GM18519 (cell line): ENCODE data around the gene CCDC18.
"Not testable (repeated sequence)": the region's sequence is repeated elsewhere in the genome, so short reads cannot be mapped to it uniquely, and the experiment has no call there.

Source experiments
- ATAC-seq: cut with Tn5 transposase; IDR thresholded peaks from one replicate; pipeline ENCODE4 v1.9.1; 2021; ENCODE audit warnings: mild to moderate bottlenecking, moderate library complexity; ENCODE audit not compliant: unreplicated experiment, low FRiP score

Gene CCDC18

DNA sequence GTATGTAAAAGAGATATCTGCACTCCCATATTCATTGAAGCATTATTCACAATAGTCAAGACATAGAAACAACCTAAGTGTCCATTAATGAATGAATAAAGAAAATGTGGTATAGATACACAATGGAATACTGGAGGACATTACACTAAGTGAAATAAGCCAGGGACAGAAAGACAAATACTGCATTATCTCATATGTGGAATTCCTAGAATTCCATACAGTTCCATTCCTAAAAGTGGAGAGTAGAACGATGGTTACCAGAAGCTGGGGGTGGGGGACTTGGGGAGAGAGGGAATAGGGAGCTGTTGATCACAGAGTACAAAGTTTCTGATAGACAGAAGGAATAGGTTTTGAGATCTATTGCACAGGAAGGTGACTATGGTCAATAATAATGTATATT lies 7.7 kb upstream of the CCDC18 start:
- ATAC-seq: no peak

DNA sequence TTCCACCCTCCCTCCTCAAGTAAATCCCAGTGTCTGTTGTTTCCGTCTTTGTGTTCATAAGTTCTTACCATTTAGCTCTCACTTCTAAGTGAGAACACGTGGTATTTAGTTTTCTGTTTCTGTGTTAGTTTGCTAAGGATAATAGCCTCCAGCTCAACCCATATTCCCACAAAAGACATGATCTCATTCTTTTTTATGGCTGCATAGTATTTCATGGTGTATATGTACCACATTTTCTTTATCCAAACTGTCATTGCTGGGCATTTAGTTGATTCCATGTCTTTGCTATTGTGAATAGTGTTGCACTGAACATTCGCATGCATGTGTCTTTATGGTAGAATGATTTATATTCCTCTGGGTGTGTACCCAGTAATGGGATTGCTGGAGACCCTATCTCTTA lies 5.9 kb upstream of the CCDC18 start:
- ATAC-seq: not testable (repeated sequence)

DNA sequence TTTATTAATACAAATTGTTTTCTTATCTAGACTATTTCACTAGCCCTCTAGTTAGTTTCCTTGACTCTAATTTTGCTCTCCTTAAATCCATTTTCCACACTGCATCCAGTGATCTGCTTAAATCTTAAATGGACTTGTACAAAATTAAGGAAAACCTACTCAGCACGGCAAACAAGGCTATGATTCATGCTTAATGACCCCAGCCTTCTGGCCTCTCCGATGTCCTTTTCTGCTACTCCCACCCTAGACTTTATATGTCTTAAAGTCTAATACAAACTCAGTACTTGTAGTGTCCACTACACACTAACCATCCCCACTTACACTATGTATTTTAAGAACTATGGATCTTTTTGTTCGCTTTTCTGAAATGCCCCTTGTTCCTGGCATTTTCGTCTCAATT lies 2.5 kb upstream of the CCDC18 start:
- ATAC-seq: no peak

DNA sequence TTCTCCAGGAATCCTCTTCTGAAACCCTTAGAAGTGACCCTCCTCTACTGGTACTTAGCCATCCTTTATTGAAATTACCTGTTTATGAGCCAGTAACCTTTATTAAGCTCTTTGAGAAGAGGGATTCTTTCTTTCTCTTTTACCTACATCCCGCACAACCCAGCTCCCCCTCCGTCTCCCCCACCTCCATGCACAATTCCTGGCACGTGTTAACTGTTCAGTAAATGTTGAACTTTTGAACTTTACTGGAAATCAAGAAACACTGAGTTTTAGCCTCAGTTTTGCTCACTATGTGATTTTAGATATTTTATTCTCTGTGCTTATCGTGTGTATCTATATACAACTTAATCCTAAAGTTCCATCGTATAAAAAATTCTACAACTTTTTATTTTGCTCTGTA lies 2.1 kb upstream of the CCDC18 start:
- no peak for ATAC-seq

DNA sequence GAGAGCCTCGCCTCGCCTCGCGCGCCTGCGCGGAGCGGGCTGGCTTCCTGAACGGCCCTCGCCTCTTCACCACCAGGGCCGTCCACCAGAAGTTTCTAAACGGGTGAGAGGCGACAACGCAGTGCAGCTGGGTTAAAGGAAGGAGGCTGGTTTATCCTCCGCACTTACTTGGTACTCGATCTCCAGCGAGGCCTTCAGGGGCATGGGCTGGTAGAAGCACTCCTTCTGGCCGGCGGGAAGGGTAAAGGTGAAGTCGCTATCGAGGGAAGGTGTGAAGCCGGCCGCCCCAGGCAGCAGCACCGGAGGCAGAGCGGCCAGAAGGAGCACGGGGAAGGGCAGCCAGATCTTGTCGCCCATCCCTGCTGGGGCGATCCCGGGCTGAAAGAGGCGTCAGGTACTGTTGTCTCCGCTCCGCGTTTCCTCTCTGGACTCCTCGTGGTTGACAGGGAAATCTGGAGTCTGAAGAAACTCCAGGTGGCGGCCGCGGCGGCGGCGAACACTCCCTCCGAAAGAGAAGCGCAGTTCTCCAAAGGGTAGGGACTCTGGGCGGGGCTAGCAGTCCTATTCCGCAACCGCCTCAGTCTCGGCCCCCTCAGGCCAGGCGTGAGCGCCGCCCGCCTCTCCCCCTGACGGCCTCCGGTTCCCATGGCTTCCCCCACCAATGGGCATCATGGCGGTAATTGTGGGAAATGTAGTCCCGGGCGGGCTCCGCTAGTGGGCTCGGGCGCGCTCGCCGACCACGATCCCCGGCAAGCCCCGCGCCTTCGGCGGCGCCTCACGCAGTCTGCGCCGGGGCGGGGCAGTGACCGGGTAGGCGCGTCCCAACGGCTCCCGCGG lies 420 bp upstream of the CCDC18 start, which contains the start of gene TMED5:
TSS of gene TMED5 (minus strand) at position 528 of the 837 bp plus-strand sequence. CDS start at position 357, 171 bp downstream.
- ATAC-seq: peak; percentile 77

DNA sequence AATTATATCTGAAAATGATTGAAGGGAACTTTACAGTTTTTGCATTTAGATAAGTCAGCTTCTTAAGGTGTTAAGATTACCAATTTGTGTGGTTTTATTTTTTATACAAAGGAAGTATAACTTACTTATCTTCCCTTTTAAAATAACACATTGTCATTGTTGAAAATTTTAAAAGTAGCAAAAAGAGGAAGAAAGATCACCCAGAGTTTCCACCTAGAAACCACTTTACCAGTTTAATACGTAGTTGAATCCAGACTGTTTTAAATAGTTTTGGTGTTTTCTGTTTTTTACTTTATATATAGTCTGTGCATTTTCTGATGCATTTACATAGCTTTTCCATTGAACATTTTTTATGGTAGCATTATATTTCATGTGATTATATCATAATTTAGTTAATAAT lies 6.1 kb downstream of the CCDC18 start:
- ATAC-seq: no peak

DNA sequence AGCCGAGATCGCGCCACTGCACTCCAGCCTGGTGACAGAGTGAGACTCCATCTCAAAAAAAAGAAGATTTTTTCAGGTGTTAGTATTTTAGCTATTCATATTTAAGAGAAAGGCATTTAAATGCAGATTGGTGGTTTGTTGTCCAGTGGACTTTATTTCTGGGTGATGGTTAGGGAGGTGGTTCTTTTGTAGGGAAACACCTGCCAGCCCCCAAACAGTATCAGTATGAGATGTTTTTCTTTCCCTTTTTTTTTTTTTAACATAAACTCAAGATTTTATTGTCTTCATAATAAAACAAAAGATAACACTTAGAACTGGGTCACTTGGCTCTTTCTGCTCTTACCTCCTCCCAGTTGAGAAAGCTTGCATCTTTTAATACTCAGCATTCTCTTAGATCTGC lies 9.9 kb downstream of the CCDC18 start:
- ATAC-seq: no peak

DNA sequence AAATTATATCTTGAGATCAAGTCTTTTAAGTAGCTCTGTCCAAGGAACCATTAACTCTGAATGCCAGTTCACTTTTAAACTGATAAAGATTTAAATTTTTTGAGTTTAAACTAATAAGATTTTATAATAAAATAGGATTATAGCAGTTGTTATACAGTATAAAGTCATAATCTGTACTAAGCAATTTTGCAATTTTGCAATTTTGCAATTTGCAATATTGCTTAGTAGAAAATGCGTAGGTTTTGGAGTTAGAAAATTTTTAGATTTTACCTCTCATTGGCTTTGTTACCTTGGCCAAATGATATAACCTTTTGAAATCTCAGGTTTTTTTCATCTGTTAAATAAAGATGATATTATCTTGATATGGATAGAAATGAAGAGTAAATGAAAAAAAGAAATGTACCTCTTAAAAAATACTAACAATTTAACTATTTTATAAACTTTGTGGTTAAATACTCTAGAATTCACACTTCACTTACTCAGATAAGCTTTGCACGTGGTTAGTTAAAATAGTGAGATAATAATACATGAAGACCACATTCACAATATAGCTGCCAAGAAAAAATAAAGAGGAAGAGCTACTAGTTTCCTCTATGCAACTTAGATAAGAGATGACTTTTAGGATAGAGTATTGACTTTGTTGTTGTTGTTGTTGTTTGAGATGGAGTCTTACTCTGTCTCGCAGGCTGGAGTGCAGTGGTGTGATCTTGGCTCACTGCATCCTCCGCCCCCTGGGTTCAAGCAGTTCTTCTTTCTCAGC lies 13.9 kb downstream of the CCDC18 start:
- ATAC-seq: no peak

DNA sequence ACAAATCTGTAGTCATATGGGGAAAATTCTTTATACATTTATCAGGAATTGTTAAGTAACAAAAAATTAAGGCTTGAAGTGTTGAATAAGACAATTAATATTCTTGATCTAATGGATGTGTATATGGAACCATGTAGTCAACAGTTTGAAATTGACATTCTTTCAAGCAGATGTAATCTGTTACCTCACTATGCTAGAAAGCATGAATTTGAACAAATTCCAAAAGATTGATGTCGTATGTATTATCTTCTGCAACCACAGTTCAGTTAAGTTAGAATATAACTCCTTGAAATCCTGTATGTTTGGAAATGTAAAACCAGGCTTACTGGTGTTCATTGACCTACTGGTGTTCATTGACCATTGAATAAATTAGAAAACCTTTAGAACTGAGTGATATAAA lies 16.1 kb downstream of the CCDC18 start:
- no peak for ATAC-seq

DNA sequence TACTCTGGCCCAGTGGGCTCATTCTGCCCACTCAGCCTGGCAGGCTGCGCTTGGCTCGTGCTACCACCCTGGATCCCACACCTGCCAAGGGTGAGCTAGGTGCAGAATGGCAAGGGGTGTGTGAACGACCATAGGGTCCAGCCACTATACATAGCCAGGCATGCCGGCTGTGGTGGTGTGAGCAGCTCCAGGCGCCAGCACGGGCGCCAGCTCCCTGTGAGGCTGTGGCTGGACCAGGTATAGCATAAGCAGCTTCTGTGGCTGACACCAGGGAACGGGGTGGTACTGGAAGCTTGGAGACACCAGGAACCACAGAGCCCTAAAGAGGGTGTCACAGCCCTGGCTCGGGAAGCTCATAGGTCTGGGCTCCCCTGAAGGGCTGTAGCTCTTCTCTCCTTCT lies 18.6 kb downstream of the CCDC18 start:
- ATAC-seq: no peak

DNA sequence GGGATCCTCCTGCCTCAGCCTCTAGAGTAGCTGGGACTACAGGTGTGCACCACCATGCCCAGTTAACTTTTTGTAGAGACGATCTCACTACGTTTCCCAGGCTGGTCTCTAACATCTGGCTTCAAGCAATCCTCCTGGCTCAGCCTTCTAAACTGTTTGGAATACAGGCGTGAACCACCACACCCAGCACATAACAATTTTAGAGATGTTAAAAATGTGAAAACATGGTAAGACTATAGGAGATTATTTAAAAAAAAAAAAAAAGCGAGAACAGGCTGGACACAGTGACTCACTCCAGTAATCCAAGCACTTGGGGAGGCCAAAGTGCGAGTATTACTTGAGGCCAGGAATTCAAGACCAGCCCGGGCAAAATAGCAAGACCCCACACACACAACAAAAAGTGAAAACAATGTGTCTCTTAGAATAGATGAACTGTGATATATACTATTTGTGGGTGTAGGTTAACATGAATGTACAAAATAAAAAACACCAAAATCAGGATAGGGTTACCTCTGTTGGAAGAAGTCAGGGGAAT lies 19.6 kb downstream of the CCDC18 start:
- no peak for ATAC-seq

DNA sequence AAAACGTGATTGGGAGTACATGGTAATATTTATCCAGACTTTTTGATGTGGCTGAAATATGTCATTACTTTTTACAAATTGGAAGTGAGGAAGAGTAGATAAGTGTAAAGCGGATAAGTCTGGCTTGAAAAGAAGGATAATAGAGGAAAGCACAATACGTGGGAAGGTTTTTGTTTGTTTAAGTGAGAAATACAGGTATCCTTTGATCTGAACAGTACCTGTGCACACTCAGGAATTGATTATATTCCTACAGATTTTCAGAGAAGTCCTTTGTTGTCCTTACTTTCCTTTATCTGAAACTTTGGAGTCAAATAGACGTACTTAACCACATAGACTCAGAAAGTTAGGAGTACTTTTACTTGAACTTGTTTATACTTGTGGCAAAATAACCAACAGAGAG lies 20.2 kb downstream of the CCDC18 start:
- ATAC-seq: no peak

DNA sequence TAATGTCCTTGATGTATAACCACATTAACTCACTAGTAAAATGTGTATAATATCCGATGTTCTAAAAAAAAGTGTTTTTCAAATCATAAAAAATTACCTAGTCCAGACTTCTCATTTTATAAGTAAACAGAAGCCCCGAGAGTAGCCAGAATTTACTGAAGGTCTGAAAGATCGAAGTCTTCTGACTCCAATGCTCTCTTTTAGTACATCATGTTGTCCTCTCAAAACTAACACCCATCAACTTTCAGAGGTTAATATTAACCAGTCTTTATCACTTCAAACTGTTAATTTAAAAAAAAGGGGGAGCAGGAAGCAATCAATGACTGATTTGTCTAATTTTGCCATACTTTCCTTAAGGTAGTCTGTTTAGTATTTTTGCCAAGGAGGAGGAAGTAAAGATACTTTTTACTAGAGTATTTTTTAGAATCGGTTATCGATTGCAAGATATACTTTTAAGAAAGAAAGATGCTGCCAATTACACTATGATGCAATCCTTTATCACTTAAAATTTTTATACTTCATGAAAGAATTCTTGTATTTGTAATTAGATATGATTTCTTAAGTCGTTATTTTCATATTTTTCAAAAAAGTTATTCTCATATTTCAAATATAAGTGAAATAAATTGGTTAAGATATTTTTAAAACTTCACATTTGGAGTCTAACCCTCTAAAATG lies 25.5 kb downstream of the CCDC18 start:
- ATAC-seq: no peak

DNA sequence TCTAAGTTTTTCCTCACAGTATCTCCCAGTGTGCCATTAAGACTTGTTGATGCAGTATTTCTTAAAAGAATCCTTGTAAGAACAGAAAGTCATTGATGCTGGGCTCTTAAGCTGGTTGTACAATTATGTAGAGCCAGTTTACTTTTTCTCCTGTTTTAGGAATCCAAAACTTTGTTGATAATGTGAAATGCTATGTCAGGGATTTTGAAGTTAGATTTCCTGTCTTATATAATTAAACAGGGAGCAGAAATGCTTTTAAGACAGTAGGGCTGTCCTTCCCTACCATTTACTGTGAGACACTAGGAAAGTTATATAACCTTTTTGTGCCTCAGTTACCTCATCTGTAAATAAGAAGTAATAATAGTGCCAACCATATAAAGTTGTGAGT lies 26.0 kb downstream of the CCDC18 start:
- no peak for ATAC-seq

DNA sequence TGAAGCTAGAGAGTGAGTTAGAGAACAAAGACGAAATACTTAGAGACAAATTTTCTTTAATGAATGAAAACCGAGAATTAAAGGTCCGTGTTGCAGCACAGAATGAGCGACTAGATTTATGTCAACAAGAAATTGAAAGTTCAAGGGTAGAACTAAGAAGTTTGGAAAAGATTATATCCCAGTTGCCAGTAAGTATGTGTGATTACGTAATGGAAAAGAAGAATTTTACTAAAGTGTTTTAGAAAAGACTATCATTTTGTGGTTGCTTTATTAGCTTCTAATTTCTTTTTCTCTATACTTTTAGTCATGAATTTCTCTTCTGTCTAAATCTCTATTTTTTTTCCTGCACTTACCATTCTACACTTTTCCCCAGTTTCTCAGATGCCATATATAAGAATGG lies 26.7 kb downstream of the CCDC18 start:
- ATAC-seq: no peak

DNA sequence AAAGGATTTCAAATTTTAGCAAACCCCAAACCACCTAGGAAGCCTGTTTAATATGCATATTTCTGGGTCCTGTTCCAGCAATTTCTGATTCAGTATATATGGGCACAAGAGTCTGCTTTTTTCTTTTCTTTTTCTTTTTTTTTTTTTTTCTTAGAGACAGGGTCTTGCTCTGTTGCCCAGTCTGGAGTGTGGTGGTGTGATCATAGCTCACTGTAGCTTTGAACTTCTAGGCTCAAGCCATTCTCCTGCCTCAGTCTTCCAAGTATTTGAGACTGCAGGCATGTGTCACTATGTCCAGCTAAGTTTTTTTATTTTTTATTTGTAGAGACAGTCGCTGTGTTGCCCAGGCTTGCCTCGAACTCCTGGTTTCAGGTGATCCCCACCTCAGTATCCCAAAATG lies 34.8 kb downstream of the CCDC18 start:
- no peak for ATAC-seq

DNA sequence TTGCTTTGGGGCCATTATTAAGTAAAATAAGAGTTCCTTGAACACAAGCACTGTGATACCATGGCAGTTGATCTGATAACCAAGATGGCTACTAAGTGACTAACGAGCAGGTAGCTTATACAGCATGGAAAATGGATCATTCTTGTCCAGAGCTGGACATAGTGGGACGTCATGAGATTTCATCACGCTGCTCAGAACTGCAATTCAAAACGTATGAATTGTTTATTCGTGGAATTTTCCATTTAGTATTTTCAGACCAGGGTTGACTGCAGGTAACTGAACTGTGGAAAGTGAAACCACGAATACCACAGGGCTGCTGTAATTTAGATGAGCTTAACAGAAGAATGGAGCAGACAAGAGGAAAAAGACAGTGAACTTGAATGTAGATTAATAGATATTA lies 38.9 kb downstream of the CCDC18 start:
- ATAC-seq: no peak

DNA sequence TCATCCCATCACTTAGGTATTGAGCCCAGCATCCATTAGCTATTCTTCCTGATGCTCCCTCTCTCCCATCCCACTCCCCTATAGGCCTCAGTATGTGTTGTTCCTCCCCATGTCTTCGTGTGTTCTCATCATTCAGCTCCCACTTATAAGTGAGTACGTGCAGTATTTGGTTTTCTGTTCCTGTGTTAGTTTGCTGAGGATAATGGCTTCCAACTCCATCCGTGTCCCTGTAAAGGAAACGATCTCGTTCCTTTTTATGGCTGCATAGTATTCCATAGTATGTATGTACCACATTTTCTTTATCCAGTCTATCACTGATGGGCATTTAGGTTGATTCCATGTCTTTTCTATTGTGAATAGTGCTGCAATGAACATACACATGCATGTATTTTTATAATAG lies 40.2 kb downstream of the CCDC18 start:
- not testable (repeated sequence) for ATAC-seq

DNA sequence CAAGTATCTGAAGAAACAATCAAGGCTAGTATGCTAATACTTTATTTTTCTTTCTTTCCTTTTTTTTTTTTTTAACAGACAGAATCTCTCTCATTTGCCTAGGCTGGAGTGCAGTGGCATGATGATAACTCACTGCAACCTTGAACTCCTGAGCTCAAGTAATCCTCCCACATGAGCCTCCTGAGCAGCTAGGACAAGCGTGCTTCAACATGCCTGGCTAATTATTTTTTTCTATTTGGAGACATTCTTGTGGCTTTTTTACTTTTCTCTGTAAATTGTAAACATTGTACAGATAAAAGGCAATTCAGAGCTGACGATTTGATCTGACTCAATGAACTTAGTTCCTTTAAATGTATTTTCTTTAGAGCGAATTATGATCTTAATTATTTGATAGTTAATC lies 41.4 kb downstream of the CCDC18 start:
- ATAC-seq: no peak

DNA sequence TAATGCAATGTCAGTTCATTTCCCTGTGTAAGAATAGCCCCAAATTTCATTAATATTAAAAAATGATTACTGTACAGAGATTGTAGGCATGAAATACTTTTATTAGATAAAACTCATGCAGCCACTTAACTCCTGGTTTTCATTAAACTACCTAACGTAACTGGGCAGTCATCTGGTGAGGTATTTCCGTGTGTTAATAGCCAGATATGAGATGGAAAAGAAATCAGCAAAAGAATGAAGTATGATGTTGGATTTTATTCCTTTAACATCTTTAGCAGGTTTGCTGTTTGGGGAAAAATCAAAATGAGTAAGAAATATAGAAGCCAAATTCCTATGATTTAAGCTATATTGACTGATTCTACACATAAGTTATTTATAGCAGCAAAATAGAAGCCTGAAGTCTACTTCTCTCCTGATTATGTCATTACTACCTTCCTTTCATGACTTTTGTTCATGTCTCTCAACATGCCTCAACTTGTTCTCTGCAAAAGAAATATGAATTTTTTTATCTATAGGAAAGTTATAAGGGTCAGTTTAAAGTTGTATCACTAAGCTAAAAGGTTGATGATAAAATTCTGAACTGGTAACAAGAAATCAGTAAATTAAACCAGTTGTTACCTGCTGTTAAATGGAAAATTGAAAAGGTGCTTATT lies 42.6 kb downstream of the CCDC18 start:
- ATAC-seq: no peak

DNA sequence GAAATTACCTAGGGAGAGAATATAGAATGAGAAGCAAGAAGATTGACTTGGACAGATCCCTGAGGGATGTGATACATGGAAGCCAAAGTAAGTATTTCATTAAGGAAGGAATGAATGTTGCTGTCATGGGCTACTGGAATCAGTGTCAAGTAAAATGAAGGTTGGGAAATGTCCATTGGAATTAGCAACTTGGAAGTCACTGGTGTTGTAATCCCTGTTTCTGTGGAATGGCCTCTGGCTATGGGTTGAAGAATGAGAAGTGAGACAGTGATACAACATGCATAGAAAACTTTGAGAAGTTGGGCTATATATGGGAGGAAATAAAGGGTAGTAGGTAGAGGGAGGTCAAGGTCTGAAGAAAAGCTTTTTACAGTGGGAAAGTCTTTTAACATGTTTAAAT lies 54.7 kb downstream of the CCDC18 start:
- no peak for ATAC-seq
